ENCODE results near the gene FCN2.

DNA sequence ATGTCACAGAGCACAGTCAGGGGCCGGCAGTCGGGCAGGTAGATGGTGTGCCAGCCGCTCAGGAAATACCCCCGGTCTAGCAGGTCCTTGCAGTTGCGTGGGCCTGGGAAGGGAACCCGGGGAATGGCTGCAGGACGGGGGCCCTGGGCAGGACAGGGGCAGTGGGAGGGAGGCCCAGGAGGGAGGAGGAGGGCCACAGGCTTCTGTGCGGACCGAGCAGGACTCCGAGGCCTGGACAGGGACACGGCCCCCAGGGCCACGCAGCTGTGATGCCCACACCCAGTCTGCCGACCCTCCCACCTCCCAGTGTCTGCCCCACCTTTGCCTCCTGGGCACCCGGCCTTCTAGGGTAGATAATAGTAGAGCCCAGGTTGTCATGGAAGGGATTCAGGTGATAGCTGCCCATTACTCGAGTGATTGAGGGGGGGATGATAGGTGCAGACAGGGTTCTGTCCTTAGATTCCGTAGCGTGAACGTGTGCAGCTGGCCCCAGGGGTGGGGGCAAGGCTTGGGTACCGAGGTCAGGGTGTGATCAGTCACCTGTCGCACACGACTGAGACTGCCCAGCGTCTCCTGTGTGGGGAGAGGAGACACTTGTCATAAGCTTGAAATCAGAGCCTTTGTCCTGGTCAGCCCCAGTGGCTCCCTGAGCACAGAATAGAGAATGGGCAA lies 32.6 kb downstream of the FCN2 start:
- TF ChIP-seq, protein P1, sequence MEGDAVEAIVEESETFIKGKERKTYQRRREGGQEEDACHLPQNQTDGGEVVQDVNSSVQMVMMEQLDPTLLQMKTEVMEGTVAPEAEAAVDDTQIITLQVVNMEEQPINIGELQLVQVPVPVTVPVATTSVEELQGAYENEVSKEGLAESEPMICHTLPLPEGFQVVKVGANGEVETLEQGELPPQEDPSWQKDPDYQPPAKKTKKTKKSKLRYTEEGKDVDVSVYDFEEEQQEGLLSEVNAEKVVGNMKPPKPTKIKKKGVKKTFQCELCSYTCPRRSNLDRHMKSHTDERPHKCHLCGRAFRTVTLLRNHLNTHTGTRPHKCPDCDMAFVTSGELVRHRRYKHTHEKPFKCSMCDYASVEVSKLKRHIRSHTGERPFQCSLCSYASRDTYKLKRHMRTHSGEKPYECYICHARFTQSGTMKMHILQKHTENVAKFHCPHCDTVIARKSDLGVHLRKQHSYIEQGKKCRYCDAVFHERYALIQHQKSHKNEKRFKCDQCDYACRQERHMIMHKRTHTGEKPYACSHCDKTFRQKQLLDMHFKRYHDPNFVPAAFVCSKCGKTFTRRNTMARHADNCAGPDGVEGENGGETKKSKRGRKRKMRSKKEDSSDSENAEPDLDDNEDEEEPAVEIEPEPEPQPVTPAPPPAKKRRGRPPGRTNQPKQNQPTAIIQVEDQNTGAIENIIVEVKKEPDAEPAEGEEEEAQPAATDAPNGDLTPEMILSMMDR (IDR thresholded peaks at IDR 0.05; ENCODE audit: low read length), result no peak
- TF ChIP-seq EZH2 (IDR thresholded peaks at IDR 0.05; ENCODE audit: borderline replicate concordance, low read length), result no peak
